ENCODE measurements around the gene PAK6. TPM values are rescaled to one million over a fixed set of nuclear protein-coding genes. Genes with fewer than 3 reads are reported as not detected.

PAK6 gene
- total RNA-seq, 2 donors from 2014 or later: 7.7 to 9.1 TPM

DNA sequence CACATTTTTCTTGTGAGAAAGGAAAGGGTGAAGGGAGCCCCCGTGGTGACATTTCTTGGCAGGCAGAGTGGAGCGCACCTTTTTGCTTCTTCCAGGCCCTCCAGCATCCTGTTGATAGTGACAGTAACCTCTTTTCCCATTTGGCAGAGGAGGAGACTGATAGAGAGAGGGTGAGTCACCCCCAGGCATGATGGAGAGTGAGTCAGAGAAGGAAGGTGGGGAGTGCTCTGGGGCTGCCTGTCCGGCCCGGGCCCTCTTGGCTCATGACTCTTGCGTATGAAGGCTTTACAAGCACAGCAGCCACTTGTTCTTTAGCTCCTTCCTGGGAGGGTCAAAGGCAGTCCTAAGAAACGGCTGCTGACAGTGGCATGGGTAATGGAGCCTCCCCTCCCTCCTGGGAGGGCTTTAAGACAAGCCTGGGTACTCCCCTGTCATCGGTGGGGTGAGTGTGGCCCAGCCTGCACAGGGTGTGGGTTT, 28.0 kb downstream of the PAK6 start:
- H3K27me3 ChIP-seq (ENCODE audit: control insufficient read depth, insufficient read depth, low read length, poor library complexity, severe bottlenecking): no peaks in the 10 kb centered on the region
- Mint-ChIP-seq H3K4me3 (no peak overlapping the region), H3K36me3 (ENCODE audit: low read depth) (no peaks in the 10 kb centered on the region), H3K27ac (no peak overlapping the region), H3K4me1 (peaks cover 13% of the 10 kb centered on the region), H3K9me3 (no peaks in the 10 kb centered on the region), H3K27me3 (ENCODE audit: insufficient read depth) (no peaks in the 10 kb centered on the region)
- 76 to 80% methylated on average over 5 to 7 of the region's 7 CpGs for WGBS, 2 experiments (ENCODE audit: insufficient coverage in 1 of 2, insufficient read length in 1 of 2)
- no peak overlapping the region for H3K9ac ChIP-seq (ENCODE audit: extremely low read depth, low read length, poor library complexity, severe bottlenecking)
- H3K36me3 ChIP-seq (ENCODE audit: control insufficient read depth, insufficient read depth, low read length): no peaks in the 10 kb centered on the region
- peaks cover 3% of the 10 kb centered on the region for H3K4me1 ChIP-seq (ENCODE audit: control insufficient read depth, insufficient read depth, low read length)
- no peak overlapping the region for H3K27ac ChIP-seq (ENCODE audit: low read depth, low read length)
- H3K4me3 ChIP-seq (ENCODE audit: low read length): no peak overlapping the region
- TF ChIP-seq, protein P1, sequence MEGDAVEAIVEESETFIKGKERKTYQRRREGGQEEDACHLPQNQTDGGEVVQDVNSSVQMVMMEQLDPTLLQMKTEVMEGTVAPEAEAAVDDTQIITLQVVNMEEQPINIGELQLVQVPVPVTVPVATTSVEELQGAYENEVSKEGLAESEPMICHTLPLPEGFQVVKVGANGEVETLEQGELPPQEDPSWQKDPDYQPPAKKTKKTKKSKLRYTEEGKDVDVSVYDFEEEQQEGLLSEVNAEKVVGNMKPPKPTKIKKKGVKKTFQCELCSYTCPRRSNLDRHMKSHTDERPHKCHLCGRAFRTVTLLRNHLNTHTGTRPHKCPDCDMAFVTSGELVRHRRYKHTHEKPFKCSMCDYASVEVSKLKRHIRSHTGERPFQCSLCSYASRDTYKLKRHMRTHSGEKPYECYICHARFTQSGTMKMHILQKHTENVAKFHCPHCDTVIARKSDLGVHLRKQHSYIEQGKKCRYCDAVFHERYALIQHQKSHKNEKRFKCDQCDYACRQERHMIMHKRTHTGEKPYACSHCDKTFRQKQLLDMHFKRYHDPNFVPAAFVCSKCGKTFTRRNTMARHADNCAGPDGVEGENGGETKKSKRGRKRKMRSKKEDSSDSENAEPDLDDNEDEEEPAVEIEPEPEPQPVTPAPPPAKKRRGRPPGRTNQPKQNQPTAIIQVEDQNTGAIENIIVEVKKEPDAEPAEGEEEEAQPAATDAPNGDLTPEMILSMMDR (conservative IDR thresholded peaks at IDR 0.05): no peak
- DNase-seq: no peak
- H3K9me3 ChIP-seq (ENCODE audit: control insufficient read depth, low read length): no peaks in the 10 kb centered on the region

DNA sequence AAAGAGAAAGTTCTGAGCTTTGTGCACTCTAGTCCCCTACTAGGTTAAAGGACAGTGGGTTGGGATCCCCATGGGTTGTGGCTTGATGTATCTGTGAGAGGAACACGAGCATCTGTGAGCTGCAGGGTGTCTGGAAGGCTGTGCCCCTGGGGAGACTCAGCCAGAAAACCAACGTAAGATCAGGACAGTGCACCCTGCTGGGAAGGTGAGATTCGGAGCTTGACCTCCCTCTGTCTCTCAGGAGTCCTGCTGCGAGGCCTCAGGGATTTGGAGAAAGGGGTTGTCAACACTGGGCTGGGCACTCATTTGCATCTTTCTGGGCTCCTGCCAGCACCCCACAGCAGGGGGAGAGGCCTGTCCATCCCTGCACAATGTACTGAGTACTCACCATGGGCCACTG, 28.8 kb downstream of the PAK6 start:
- Mint-ChIP-seq H3K36me3 (ENCODE audit: low read depth) (peaks cover 4% of the 10 kb centered on the region), H3K27ac (no peak overlapping the region), H3K4me1 (peaks cover 13% of the 10 kb centered on the region), H3K4me3 (no peak overlapping the region), H3K27me3 (ENCODE audit: insufficient read depth) (no peaks in the 10 kb centered on the region), H3K9me3 (no peaks in the 10 kb centered on the region)
- TF ChIP-seq, protein P1 (conservative IDR thresholded peaks at IDR 0.05): no peak
- 36 to 59% methylated on average over 3 to 4 of the region's 4 CpGs for WGBS, 2 experiments (ENCODE audit: insufficient coverage in 1 of 2, insufficient read length in 1 of 2)
- Histone ChIP-seq H3K4me3 (ENCODE audit: low read length) (no peak overlapping the region), H3K9me3 (ENCODE audit: control insufficient read depth, low read length) (no peaks in the 10 kb centered on the region), H3K36me3 (ENCODE audit: control insufficient read depth, insufficient read depth, low read length) (no peaks in the 10 kb centered on the region), H3K27ac (ENCODE audit: low read depth, low read length) (no peak overlapping the region), H3K27me3 (ENCODE audit: control insufficient read depth, insufficient read depth, low read length, poor library complexity, severe bottlenecking) (no peaks in the 10 kb centered on the region), H3K4me1 (ENCODE audit: control insufficient read depth, insufficient read depth, low read length) (peaks cover 3% of the 10 kb centered on the region), H3K9ac (ENCODE audit: extremely low read depth, low read length, poor library complexity, severe bottlenecking) (no peak overlapping the region)
- DNase-seq: no peak

DNA sequence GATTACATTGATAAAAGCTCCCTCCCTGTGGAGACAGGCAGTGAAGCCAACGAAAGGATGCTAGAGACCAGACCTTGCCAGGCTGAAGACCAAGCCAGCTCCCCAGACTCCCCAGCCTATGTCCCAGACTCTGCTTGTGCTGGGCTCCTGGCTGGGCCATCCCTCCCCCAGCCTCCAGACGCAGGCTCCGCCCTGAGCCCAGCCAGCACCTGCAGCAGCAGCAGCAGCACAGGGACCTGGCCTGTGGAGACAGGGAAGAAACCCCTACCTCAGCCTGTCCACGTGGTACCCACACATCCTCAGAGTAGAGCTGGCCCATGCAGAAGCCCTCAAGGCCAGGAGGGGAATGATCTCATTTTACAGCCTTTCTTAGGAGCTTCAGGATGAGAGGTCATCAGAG, 30.7 kb downstream of the PAK6 start:
- TF ChIP-seq, protein P1 (conservative IDR thresholded peaks at IDR 0.05): no peak
- no peaks in the 10 kb centered on the region for H3K27me3 Mint-ChIP-seq (ENCODE audit: insufficient read depth)
- H3K4me3 Mint-ChIP-seq: no peak overlapping the region
- no peak overlapping the region for H3K9ac ChIP-seq (ENCODE audit: extremely low read depth, low read length, poor library complexity, severe bottlenecking)
- no peaks in the 10 kb centered on the region for H3K9me3 ChIP-seq (ENCODE audit: control insufficient read depth, low read length)
- peaks cover 12% of the 10 kb centered on the region for H3K4me1 Mint-ChIP-seq
- H3K27ac ChIP-seq (ENCODE audit: low read depth, low read length): no peak overlapping the region
- H3K9me3 Mint-ChIP-seq: no peaks in the 10 kb centered on the region
- H3K4me1 ChIP-seq (ENCODE audit: control insufficient read depth, insufficient read depth, low read length): peaks cover 3% of the 10 kb centered on the region
- DNase-seq: no peak
- no peak overlapping the region for H3K27ac Mint-ChIP-seq
- WGBS, 2 experiments (ENCODE audit: insufficient coverage in 1 of 2, insufficient read length in 1 of 2): 59 to 73% methylated on average over 2 to 4 of the region's 4 CpGs
- H3K4me3 ChIP-seq (ENCODE audit: low read length): no peak overlapping the region
- H3K36me3 Mint-ChIP-seq (ENCODE audit: low read depth): peaks cover 8% of the 10 kb centered on the region
- H3K36me3 ChIP-seq (ENCODE audit: control insufficient read depth, insufficient read depth, low read length): no peaks in the 10 kb centered on the region
- no peaks in the 10 kb centered on the region for H3K27me3 ChIP-seq (ENCODE audit: control insufficient read depth, insufficient read depth, low read length, poor library complexity, severe bottlenecking)
